Activated naive CD4-positive, alpha-beta T cell treated with anti-CD3 and anti-CD28 coated beads, Interleukin-2, amount 50 U/mL, for 72 hours (primary cell): ENCODE data around the gene SPTB. TPM values are rescaled to one million over a fixed set of nuclear protein-coding genes. Genes with fewer than 3 reads are reported as not detected.

ENCODE experiments used
- ATAC-seq, 2 donors: fragments of 150-1000 bp; cut with Tn5 transposase; 2 replicates each; pipeline ENCODE4 v1.10.0; 2021; ENCODE audit warnings: mild to moderate bottlenecking in 2 of 2, moderate library complexity in 2 of 2
- DNase-seq, 2 donors: peaks; one replicate each; pipeline ENCODE4 v3.0.0; 2021 to 2022; ENCODE audit warnings: low spot score in 2 of 2
- H3K27ac Mint-ChIP-seq, 2 donors: one replicate each; pipeline ENCODE4 v1.8.0; 2022; ENCODE audit warnings: mild to moderate bottlenecking in 2 of 2, mixed read lengths in 2 of 2
- H3K36me3 Mint-ChIP-seq, 2 donors: one replicate each; pipeline ENCODE4 v1.8.0; 2022; ENCODE audit warnings: mixed read lengths in 2 of 2
- H3K9me3 Mint-ChIP-seq, 2 donors: one replicate each; pipeline ENCODE4 v1.8.0; 2022; ENCODE audit warnings: mixed read lengths in 2 of 2
- total RNA-seq, 2 donors: library from RNA; stranded (reverse); gene quantifications; one replicate each; pipeline ENCODE4 v1.2.3, GENCODE V29; 2022

The SPTB gene
- total RNA-seq, 2 donors from 2014 or later, result 0.41 to 0.66 TPM

- DNase-seq (no peak), ATAC-seq (no peak)
- H3K9me3 Mint-ChIP-seq, result no peaks in the 10 kb centered on the region
- H3K27ac Mint-ChIP-seq, result no peak overlapping the region
- H3K36me3 Mint-ChIP-seq, result no peaks in the 10 kb centered on the region
Observed at GRCh38 chr14:64906022-64906421, 26.3 kb upstream of the SPTB start.

- H3K36me3 Mint-ChIP-seq, result no peaks in the 10 kb centered on the region
- DNase-seq (no peak), ATAC-seq (no peak)
- H3K9me3 Mint-ChIP-seq, result no peaks in the 10 kb centered on the region
- no peak overlapping the region for H3K27ac Mint-ChIP-seq
Observed at GRCh38 chr14:64899958-64900357, 20.3 kb upstream of the SPTB start.

- no peaks in the 10 kb centered on the region for H3K36me3 Mint-ChIP-seq
Observed at GRCh38 chr14:64891839-64892375, 12.2 kb upstream of the SPTB start.

GRCh38 chr14:64891173-64891838 is 11.6 kb upstream of the SPTB start:
- Mint-ChIP-seq H3K9me3 (no peaks in the 10 kb centered on the region), H3K27ac (no peak overlapping the region), H3K36me3 (no peaks in the 10 kb centered on the region)
- DNase-seq, result no peak
- ATAC-seq, result no peak

More at GRCh38 chr14:64891839-64892375, 12.2 kb upstream of the SPTB start:
- DNase-seq (peak in 1 of 2 donors; percentile 24), ATAC-seq (peak; percentile 76 to 82)
- Mint-ChIP-seq H3K9me3 (no peaks in the 10 kb centered on the region), H3K27ac (no peak overlapping the region)

GRCh38 chr14:64889352-64889751 is 9.6 kb upstream of the SPTB start:
- Mint-ChIP-seq H3K9me3 (no peaks in the 10 kb centered on the region), H3K27ac (no peak overlapping the region), H3K36me3 (no peaks in the 10 kb centered on the region)
- ATAC-seq, result no peak
- no peak for DNase-seq

GRCh38 chr14:64885559-64885958 is 5.9 kb upstream of the SPTB start:
- DNase-seq (no peak), ATAC-seq (no peak)
- H3K36me3 Mint-ChIP-seq, result no peaks in the 10 kb centered on the region
- H3K27ac Mint-ChIP-seq, result no peak overlapping the region
- H3K9me3 Mint-ChIP-seq, result no peaks in the 10 kb centered on the region

GRCh38 chr14:64880221-64881121 is 764 bp upstream of the SPTB start:
- Mint-ChIP-seq H3K27ac (no peak overlapping the region), H3K36me3 (no peaks in the 10 kb centered on the region), H3K9me3 (no peaks in the 10 kb centered on the region)
- ATAC-seq (peak; percentile 81 to 88), DNase-seq (peak in 1 of 2 donors; percentile 68)

GRCh38 chr14:64878837-64879634 is 671 bp downstream of the SPTB start:
- no peaks in the 10 kb centered on the region for H3K36me3 Mint-ChIP-seq
- no peaks in the 10 kb centered on the region for H3K9me3 Mint-ChIP-seq
- ATAC-seq (peak in 1 of 2 donors; percentile 2), DNase-seq (peak in 1 of 2 donors; percentile 6)
- no peak overlapping the region for H3K27ac Mint-ChIP-seq

GRCh38 chr14:64877846-64878245 is 1.9 kb downstream of the SPTB start:
- peaks cover 3 to 4% of the 10 kb centered on the region in 2 donors for H3K36me3 Mint-ChIP-seq

GRCh38 chr14:64875350-64875749 is 4.4 kb downstream of the SPTB start:
- H3K9me3 Mint-ChIP-seq, result peaks cover 4 to 14% of the 10 kb centered on the region in 2 donors
- ATAC-seq, result no peak

More at GRCh38 chr14:64877846-64878245, 1.9 kb downstream of the SPTB start:
- ATAC-seq (no peak), DNase-seq (no peak)
- Mint-ChIP-seq H3K9me3 (peaks cover 4% of the 10 kb centered on the region in 2 donors), H3K27ac (no peak overlapping the region)

GRCh38 chr14:64873506-64874219 is 6.0 kb downstream of the SPTB start:
- Mint-ChIP-seq H3K27ac (no peak overlapping the region), H3K36me3 (peaks cover 6 to 14% of the 10 kb centered on the region in 2 donors), H3K9me3 (peaks cover 4 to 14% of the 10 kb centered on the region in 2 donors)
- no peak for ATAC-seq
- DNase-seq, result no peak

More at GRCh38 chr14:64875350-64875749, 4.4 kb downstream of the SPTB start:
- no peak for DNase-seq
- peaks cover 6 to 14% of the 10 kb centered on the region in 2 donors for H3K36me3 Mint-ChIP-seq
- no peak overlapping the region for H3K27ac Mint-ChIP-seq

- DNase-seq (no peak), ATAC-seq (peak in 1 of 2 donors; percentile 60)
- H3K36me3 Mint-ChIP-seq, result peaks cover 6 to 14% of the 10 kb centered on the region in 2 donors
- peaks cover 4 to 14% of the 10 kb centered on the region in 2 donors for H3K9me3 Mint-ChIP-seq
- H3K27ac Mint-ChIP-seq, result no peak overlapping the region
Observed at GRCh38 chr14:64871344-64871743, 8.4 kb downstream of the SPTB start.

GRCh38 chr14:64870160-64870559 is 9.5 kb downstream of the SPTB start:
- Mint-ChIP-seq H3K9me3 (peaks cover 4 to 14% of the 10 kb centered on the region in 2 donors), H3K27ac (no peak overlapping the region), H3K36me3 (peaks cover 6 to 14% of the 10 kb centered on the region in 2 donors)
- no peak for ATAC-seq
- no peak for DNase-seq

GRCh38 chr14:64868841-64869240 is 10.9 kb downstream of the SPTB start:
- ATAC-seq, result no peak
- H3K36me3 Mint-ChIP-seq, result peaks cover 6 to 14% of the 10 kb centered on the region in 2 donors
- DNase-seq, result no peak
- H3K9me3 Mint-ChIP-seq, result peaks cover 4 to 14% of the 10 kb centered on the region in 2 donors
- H3K27ac Mint-ChIP-seq, result no peak overlapping the region

GRCh38 chr14:64868379-64868778 is 11.3 kb downstream of the SPTB start:
- peaks cover 6 to 14% of the 10 kb centered on the region in 2 donors for H3K36me3 Mint-ChIP-seq
- no peak for DNase-seq
- H3K27ac Mint-ChIP-seq, result no peak overlapping the region
- no peak for ATAC-seq
- peaks cover 4 to 14% of the 10 kb centered on the region in 2 donors for H3K9me3 Mint-ChIP-seq

GRCh38 chr14:64867182-64867581 is 12.5 kb downstream of the SPTB start:
- no peak overlapping the region for H3K27ac Mint-ChIP-seq
- no peak for ATAC-seq
- no peak for DNase-seq
- peaks cover 0 to 3% of the 10 kb centered on the region in 2 donors for H3K9me3 Mint-ChIP-seq
- peaks cover 0 to 3% of the 10 kb centered on the region in 2 donors for H3K36me3 Mint-ChIP-seq
